ENCODE data around the gene EXOC3L1.
A peak's percentile ranks its signal among the peaks of the same experiment; 100 is the strongest.

The EXOC3L1 gene

DNA sequence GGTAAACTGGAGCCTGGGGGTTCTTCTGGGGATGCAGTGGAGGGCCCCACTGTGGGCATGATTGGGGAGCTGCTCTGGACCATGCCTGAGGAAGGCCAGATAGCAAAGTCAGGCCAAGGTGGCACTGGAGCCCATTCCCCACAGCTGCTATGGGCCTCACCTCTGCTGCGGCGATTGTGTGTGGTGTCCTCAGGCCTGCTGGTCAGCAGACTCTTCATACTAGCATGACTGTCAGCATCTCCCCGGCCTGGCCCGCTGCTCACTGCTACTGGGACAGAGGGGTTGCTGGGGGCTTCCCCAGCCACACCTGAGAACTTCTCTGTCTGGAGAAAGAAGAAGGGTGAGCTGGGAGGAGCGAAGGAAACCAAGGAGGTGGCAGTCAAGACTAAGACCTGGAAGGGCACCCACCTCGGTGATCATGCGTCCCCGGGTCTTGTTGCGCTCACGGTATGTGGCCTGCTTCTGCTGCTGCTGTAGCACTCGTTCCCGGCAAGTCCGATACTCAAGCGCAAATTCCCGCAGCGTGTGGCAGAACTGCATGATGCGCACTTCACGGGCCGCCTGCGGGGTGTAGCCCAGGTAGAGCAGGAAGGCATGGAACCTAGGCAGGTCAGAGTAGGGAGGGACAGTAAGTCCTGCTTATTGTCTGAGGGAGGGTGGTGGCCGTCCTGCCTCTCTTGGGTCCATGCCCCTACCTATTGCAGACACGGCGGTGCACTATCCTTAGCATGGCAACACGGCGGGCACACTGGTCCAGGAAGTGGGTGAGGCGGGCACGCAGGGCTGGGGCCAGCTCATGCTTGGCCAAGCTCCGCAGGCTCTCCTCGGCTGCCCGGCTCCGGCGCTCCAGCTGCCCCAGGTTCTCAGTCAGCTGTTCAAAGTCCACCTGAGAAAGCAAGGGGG lies 40.2 kb upstream of the EXOC3L1 start:
- H3K4me3 ChIP-seq (ENCODE audit: low read depth in 1 of 2, low read length in 2 of 2), result no peak overlapping the region
- no peaks in the 10 kb centered on the region for H3K27me3 ChIP-seq (ENCODE audit: low read depth, low read length)
- H3K9me3 ChIP-seq (ENCODE audit: control insufficient read depth in 1 of 2, low read length in 2 of 2), result no peaks in the 10 kb centered on the region
- no peak overlapping the region for H3K27ac ChIP-seq (ENCODE audit: low read length)
- peaks cover 8 to 23% of the 10 kb centered on the region in 2 donors for H3K4me1 ChIP-seq (ENCODE audit: control insufficient read depth in 1 of 2, insufficient read depth in 2 of 2, low read length in 2 of 2)
- H3K36me3 ChIP-seq (ENCODE audit: control insufficient read depth in 1 of 2, insufficient read depth in 2 of 2, low read length in 2 of 2), result peaks cover 36 to 64% of the 10 kb centered on the region in 2 donors

DNA sequence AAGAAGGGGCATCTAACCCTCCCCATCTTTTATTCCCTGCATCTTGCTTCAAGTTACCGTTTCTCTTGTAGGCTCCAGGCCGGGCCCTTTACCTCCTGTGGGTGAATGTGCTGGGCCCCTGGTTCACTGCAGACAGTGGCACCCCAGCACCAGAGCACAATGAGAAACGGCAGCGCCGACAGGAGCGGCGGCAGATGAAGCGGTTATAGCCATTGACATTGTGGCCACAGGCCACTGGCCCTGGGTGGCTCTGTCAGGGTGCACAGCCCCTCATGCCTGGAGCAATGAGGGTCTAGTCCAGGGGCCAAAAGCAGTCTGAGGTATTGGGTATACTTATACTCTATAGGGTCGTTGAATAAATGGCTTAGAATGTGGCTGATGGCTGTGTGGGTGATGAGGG lies 39.0 kb upstream of the EXOC3L1 start:
- peaks cover 8 to 28% of the 10 kb centered on the region in 2 donors for H3K4me1 ChIP-seq (ENCODE audit: control insufficient read depth in 1 of 2, insufficient read depth in 2 of 2, low read length in 2 of 2)
- no peaks in the 10 kb centered on the region for H3K9me3 ChIP-seq (ENCODE audit: control insufficient read depth in 1 of 2, low read length in 2 of 2)
- H3K36me3 ChIP-seq (ENCODE audit: control insufficient read depth in 1 of 2, insufficient read depth in 2 of 2, low read length in 2 of 2), result peaks cover 36 to 54% of the 10 kb centered on the region in 2 donors
- no peaks in the 10 kb centered on the region for H3K27me3 ChIP-seq (ENCODE audit: low read depth, low read length)
- H3K4me3 ChIP-seq (ENCODE audit: low read depth in 1 of 2, low read length in 2 of 2), result no peak overlapping the region
- H3K27ac ChIP-seq (ENCODE audit: low read length), result no peak overlapping the region

DNA sequence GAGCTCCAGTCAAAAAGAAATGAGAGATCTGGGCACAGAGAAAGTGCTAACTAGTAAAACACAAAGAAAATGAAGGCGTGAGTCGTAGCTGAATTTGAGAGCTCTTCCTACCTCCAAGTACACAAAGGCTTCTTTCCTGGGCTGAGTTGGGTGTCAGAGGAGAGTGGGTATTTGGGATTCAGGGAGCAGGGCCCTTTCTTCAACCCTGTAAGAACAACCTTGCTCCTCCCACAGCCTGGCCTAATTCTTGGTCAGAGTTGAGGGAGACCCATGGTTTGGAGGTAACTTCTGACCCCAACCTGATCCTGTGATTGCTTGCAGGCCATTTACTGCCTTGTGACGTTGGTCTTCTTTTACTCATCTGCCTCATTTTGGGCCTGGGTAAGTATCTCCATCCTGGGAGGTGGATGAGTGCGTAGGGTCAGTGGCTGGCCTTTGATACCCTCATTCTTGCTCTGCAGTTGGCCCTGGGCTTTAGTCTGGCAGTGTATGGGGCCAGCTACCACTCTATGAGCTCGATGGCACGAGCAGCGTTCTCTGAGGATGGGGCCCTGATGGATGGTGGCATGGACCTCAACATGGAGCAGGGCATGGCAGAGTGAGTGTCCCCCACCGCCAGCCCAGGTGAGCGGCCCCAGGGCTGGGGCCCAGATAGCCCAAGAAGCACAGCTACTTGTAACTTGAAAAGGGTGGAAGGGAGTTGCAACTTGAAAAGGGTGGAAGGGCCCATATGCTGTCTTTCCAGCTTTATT lies 38.3 kb upstream of the EXOC3L1 start:
- Histone ChIP-seq H3K27me3 (ENCODE audit: low read depth, low read length) (no peaks in the 10 kb centered on the region), H3K4me1 (ENCODE audit: control insufficient read depth in 1 of 2, insufficient read depth in 2 of 2, low read length in 2 of 2) (peaks cover 8 to 30% of the 10 kb centered on the region in 2 donors), H3K36me3 (ENCODE audit: control insufficient read depth in 1 of 2, insufficient read depth in 2 of 2, low read length in 2 of 2) (peaks cover 32 to 48% of the 10 kb centered on the region in 2 donors), H3K27ac (ENCODE audit: low read length) (no peak overlapping the region), H3K4me3 (ENCODE audit: low read depth in 1 of 2, low read length in 2 of 2) (peak overlapping the region; percentile 97 to 100), H3K9me3 (ENCODE audit: control insufficient read depth in 1 of 2, low read length in 2 of 2) (no peaks in the 10 kb centered on the region)

DNA sequence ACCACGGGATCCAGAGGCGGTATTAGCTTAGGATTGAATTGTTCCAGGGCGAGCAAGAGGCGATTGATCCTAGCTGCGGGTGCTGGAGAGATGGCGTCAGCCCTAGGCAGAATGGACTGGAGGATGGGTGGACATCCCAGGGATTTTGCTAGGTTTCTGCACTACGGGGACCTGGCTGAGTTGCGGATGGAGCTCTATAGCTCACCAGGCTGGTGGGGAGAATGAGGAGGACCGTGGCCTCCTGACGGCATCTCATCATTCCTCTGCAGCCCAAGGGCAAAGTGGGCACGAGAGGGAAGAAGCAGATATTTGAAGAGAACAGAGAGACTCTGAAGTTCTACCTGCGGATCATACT lies 37.6 kb upstream of the EXOC3L1 start:
- Histone ChIP-seq H3K27me3 (ENCODE audit: low read depth, low read length) (no peaks in the 10 kb centered on the region), H3K9me3 (ENCODE audit: control insufficient read depth in 1 of 2, low read length in 2 of 2) (no peaks in the 10 kb centered on the region), H3K27ac (ENCODE audit: low read length) (peak overlapping the region; percentile 88), H3K4me3 (ENCODE audit: low read depth in 1 of 2, low read length in 2 of 2) (peak overlapping the region; percentile 97 to 100), H3K36me3 (ENCODE audit: control insufficient read depth in 1 of 2, insufficient read depth in 2 of 2, low read length in 2 of 2) (peaks cover 31 to 46% of the 10 kb centered on the region in 2 donors), H3K4me1 (ENCODE audit: control insufficient read depth in 1 of 2, insufficient read depth in 2 of 2, low read length in 2 of 2) (peaks cover 8 to 30% of the 10 kb centered on the region in 2 donors)

DNA sequence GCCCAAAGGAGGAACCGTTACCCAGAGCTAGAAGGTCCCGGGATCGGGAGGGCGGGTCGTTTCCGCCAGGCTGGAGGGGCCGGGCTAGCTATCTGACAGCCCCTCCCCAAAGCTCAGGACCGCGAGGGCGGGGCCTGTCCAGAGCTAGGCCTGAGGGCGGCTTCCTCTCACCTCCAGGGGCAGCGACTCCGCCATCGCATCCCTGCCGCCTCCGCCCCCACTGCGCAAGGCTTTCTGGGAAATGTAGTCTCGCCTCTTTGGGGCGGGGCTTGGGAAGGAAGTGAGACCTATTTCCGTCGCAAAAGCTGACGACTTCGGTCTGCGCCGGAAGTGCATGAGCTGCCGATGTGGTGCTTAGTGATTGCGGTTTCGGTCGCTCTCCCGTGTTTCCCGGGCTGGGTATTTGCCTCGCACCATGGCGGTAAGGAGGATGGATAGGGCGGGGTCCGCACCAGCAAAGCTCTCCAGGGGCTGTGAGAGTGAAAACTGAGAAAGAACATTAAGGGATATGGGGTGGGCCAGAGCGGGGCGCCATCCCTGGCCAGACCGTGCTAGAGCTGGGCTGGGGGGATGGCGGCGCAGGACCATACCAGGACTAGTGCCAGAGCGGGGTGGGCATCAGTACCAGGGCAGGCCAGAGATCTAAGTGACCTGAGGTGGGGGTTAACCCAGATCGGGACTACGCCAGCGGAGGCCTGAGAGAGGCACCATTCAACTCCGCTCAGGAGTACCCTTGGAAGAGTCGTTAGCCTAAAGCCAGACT lies 37.0 kb upstream of the EXOC3L1 start, which contains the start of gene TMEM208:
Gene TMEM208 (plus strand): TSS at position 327 of the 763 bp plus-strand sequence. CDS start 89 bp downstream, at position 416.
- H3K27ac ChIP-seq (ENCODE audit: low read length), result peak within 1 kb of the TSS; percentile 88
- no peaks in the 10 kb centered on the region for H3K9me3 ChIP-seq (ENCODE audit: control insufficient read depth in 1 of 2, low read length in 2 of 2)
- H3K4me1 ChIP-seq (ENCODE audit: control insufficient read depth in 1 of 2, insufficient read depth in 2 of 2, low read length in 2 of 2), result peaks cover 8 to 30% of the 10 kb centered on the region in 2 donors
- peaks cover 31 to 46% of the 10 kb centered on the region in 2 donors for H3K36me3 ChIP-seq (ENCODE audit: control insufficient read depth in 1 of 2, insufficient read depth in 2 of 2, low read length in 2 of 2)
- H3K27me3 ChIP-seq (ENCODE audit: low read depth, low read length), result no peaks in the 10 kb centered on the region
- H3K4me3 ChIP-seq (ENCODE audit: low read depth in 1 of 2, low read length in 2 of 2), result peak within 1 kb of the TSS; percentile 97 to 100

DNA sequence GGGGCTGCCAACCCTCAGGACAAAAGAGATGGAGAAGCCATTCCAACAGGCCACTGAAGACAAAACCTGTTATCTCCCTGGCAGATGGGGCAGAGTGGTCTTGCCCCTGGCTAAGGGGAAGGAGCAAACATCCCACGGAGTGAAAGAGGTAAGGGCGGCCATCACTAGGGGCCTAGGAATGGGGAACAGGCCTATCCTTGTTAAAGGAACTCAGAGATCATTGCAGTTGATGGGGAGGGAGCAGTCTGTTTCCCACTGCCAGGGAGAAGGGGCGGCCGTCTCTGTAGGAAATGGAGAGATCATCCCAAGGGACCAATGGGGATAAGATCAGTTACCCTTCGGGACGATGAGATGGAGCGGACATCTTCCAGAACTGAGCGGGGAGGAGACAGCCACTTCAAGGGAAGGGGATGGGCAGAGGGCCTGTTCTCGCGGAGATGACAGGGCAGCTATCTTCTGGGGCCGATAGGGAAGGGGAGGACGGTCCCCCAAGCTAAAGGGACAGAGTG lies 36.4 kb upstream of the EXOC3L1 start:
- peak overlapping the region; percentile 97 to 100 for H3K4me3 ChIP-seq (ENCODE audit: low read depth in 1 of 2, low read length in 2 of 2)
- H3K27ac ChIP-seq (ENCODE audit: low read length), result peak overlapping the region; percentile 88
- no peaks in the 10 kb centered on the region for H3K27me3 ChIP-seq (ENCODE audit: low read depth, low read length)
- H3K4me1 ChIP-seq (ENCODE audit: control insufficient read depth in 1 of 2, insufficient read depth in 2 of 2, low read length in 2 of 2), result peaks cover 8 to 30% of the 10 kb centered on the region in 2 donors
- no peaks in the 10 kb centered on the region for H3K9me3 ChIP-seq (ENCODE audit: control insufficient read depth in 1 of 2, low read length in 2 of 2)
- peaks cover 25 to 40% of the 10 kb centered on the region in 2 donors for H3K36me3 ChIP-seq (ENCODE audit: control insufficient read depth in 1 of 2, insufficient read depth in 2 of 2, low read length in 2 of 2)

DNA sequence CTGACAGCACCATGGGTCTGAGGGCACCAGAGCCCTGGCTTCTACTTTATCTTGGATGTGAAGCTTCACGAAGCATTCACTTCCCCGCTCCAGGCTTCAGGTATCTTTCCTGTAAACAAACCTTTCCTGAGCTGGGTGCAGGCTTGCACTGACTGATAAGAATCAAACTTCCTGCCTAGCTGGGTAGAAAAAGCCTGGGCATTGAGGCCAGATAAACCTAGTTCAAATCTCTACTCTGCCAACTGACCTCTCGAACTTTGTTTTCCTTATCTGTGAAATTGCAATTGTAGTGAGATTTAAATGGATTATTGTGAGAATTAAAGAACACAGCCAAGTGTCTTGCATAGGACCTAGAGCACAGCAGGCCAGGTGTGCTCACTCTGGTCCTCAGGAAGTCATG lies 34.1 kb upstream of the EXOC3L1 start:
- Histone ChIP-seq H3K36me3 (ENCODE audit: control insufficient read depth in 1 of 2, insufficient read depth in 2 of 2, low read length in 2 of 2) (peaks cover 6 to 17% of the 10 kb centered on the region in 2 donors), H3K27ac (ENCODE audit: low read length) (no peak overlapping the region), H3K4me3 (ENCODE audit: low read depth in 1 of 2, low read length in 2 of 2) (no peak overlapping the region), H3K27me3 (ENCODE audit: low read depth, low read length) (no peaks in the 10 kb centered on the region), H3K9me3 (ENCODE audit: control insufficient read depth in 1 of 2, low read length in 2 of 2) (no peaks in the 10 kb centered on the region), H3K4me1 (ENCODE audit: control insufficient read depth in 1 of 2, insufficient read depth in 2 of 2, low read length in 2 of 2) (peaks cover 8 to 30% of the 10 kb centered on the region in 2 donors)

DNA sequence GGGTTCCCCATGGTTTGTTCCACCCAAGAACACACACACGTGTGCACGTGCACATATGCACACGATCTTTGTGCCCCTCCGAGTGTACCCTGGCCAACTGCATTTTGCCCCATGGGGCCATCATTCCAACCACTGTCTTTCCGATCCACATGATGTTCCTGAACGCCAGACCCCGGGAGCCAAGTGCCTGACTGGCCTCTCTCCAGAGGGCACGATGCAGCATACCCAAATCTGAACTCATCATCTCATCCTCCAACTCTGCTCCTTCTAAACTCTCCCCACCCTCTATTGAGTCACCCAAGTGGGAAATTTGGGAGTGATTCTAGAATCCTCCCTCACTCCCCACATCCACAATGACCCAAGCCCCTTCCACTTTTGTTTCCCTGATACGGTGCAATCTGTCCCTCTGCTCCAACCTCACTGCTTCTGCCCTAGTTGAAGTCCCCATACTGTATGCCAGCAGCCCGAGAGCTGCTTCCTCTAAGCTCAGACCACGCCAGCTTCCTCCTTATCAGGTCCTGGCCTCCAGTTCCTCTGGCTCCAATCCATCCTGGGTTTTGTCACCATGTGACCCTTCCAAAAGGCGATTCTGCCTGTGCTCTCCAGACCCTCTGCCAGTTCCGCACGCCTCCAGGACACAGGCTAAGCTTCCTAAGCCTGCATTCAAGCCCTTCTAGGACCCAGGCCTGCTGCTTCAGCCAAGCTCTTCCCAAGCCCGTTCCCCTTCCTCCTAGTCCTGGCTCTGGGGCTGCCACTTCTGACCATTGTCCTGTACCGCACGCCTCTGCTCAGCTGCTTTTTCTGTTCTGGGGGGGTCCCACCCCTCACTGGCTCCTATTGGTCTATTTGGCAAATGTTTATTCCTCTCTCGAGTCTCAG lies 26.9 kb upstream of the EXOC3L1 start:
- H3K4me3 ChIP-seq (ENCODE audit: low read depth in 1 of 2, low read length in 2 of 2), result no peak overlapping the region
- H3K36me3 ChIP-seq (ENCODE audit: control insufficient read depth in 1 of 2, insufficient read depth in 2 of 2, low read length in 2 of 2), result peaks cover 0 to 5% of the 10 kb centered on the region in 2 donors
- H3K4me1 ChIP-seq (ENCODE audit: control insufficient read depth in 1 of 2, insufficient read depth in 2 of 2, low read length in 2 of 2), result peaks cover 0 to 12% of the 10 kb centered on the region in 2 donors
- H3K27ac ChIP-seq (ENCODE audit: low read length), result no peak overlapping the region
- H3K27me3 ChIP-seq (ENCODE audit: low read depth, low read length), result no peaks in the 10 kb centered on the region
- H3K9me3 ChIP-seq (ENCODE audit: control insufficient read depth in 1 of 2, low read length in 2 of 2), result no peaks in the 10 kb centered on the region

DNA sequence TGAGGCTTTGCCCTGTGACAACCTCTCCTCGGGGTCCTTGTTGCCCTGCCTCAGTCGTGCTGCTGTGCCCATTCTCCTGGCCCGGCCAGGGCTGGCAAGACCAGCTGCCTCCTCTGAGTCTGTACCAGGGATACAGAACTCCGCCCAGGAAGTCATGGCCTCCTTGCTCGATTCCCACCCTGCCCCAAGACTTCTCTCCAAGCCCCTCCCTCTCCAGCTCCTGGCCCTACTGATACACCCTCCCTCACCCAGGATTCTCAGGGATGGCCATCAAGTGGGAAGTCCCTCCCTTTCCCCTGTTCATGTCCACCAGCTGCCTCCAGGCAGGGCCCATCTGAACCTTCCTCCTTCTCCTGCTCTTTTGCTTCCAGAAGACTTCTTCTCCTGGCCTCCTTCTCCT lies 25.8 kb upstream of the EXOC3L1 start:
- no peaks in the 10 kb centered on the region for H3K27me3 ChIP-seq (ENCODE audit: low read depth, low read length)
- peaks cover 0 to 12% of the 10 kb centered on the region in 2 donors for H3K4me1 ChIP-seq (ENCODE audit: control insufficient read depth in 1 of 2, insufficient read depth in 2 of 2, low read length in 2 of 2)
- peaks cover 4 to 5% of the 10 kb centered on the region in 2 donors for H3K36me3 ChIP-seq (ENCODE audit: control insufficient read depth in 1 of 2, insufficient read depth in 2 of 2, low read length in 2 of 2)
- no peaks in the 10 kb centered on the region for H3K9me3 ChIP-seq (ENCODE audit: control insufficient read depth in 1 of 2, low read length in 2 of 2)
- H3K4me3 ChIP-seq (ENCODE audit: low read depth in 1 of 2, low read length in 2 of 2), result no peak overlapping the region
- no peak overlapping the region for H3K27ac ChIP-seq (ENCODE audit: low read length)

Data from muscle layer of duodenum (tissue), 2 donors.